HG03045 (cell line): ENCODE results near the gene KRR1.
"Not testable (repeated sequence)": the region's sequence is repeated elsewhere in the genome, so short reads cannot be mapped to it uniquely, and the experiment has no call there.

Source experiments
- ATAC-seq: cut with Tn5 transposase; IDR thresholded peaks from one replicate; pipeline ENCODE4 v1.9.1; 2021; ENCODE audit warnings: mild to moderate bottlenecking, moderate library complexity; ENCODE audit not compliant: unreplicated experiment

The KRR1 gene

DNA sequence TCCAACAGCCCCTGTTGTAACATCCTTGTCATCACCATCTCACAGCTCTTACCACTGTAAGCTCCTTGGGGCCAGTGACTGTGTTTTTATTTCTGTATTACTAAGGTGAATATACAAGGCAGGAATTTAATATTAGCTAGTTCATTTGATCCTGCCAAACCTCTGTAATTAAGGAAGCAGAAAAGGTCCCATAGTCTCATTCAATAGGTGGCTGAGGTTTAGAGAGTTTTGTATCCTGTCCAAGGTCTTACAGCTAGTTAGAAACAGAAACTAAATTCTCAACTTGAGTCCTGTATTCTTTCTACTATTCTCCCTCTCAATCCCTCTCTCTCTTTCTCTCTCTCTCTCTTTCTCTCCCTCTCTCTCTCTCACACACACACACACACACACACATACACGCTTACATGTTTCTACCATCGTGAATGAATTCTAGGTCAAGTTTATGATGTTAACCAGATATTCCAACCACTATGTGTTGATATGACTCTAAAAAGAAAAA, 31.4 kb downstream of the KRR1 start:
- ATAC-seq, result peak; percentile 30

DNA sequence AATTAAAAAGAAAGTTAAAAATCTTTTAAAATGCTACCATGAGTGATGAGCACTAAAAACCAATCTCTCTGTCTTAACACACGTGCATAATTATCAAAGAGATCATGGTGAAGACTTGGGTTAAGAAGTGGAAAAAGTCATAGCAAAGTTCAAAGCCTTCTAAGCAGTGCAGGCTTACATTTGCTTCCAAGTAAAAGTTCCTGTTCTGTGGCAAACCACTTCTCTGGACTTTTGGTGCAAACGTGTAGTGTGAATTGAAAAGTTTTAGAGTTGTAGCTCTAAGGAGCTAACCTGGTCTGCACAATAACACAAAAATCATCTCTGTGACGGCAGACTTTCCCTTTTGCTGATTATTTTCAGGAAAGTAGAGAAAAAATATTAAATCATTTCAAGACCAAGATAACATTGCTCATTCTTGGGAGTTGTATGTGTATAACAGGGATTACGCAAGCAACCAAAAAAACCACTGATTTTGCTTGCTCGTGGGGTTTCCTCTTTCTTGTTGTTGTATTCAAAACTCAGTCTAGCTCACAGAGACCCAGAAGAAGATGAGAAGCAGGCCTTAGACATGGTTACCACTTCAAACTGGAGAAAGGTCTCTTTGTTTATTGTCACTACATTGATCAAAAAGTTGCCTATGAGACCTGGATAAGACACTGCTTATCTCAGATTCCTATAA, 33.2 kb downstream of the KRR1 start:
- peak; percentile 31 for ATAC-seq

DNA sequence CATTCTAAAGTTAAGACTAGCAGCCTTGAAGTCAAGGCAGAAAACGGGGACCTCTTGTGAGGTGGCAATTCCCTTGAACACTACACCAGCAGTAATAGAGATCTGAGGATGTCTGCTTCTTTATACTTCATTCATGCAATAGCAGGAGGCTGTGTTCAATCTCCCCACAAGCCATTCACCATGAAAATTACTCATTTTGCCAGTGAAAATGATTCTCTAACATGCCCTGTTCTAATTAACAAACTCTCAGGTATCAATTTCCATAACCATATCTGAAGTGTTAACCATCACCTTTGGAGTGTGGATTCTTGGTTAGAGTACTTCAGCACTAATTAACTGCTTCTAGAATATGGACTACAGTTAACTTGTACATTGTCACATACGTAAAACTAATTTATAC, 34.3 kb downstream of the KRR1 start:
- ATAC-seq, result no peak

DNA sequence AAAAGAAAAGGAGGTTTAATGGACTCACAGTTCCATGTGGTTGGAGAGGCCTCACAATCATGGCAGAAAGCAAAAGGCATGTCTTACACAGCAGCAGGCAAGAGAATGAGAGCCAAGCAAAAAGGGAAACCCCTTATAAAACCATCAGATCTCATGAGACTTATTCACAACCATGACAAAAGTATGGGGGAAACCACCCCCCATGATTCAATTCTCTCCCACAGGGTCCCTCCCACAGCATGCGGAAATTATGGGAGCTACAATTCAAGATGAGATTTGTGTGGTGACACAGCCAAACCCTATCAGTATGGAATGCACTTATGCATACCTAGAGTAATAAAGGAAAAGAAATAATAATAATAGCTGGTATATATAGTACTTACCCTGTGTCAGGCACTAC, 35.3 kb downstream of the KRR1 start:
- no peak for ATAC-seq

DNA sequence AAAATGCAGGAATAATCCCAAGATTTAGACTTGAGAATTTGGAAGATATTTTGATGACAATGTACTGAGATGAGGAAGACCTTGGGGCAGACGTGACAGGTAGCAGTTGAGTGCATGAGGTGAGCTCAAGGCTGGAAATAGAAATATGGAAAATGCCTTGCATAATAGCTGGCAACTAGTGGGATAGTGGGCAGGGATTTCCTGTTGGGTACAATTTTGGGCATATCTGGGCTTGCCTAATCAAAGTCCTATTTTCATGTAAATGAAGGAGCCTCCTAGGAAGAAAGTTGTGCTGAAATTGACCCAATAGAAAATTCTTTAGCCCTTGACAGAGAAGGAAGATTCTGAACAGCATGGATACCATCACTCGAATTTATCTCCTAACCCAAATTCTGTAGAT, 37.3 kb downstream of the KRR1 start:
- no peak for ATAC-seq

DNA sequence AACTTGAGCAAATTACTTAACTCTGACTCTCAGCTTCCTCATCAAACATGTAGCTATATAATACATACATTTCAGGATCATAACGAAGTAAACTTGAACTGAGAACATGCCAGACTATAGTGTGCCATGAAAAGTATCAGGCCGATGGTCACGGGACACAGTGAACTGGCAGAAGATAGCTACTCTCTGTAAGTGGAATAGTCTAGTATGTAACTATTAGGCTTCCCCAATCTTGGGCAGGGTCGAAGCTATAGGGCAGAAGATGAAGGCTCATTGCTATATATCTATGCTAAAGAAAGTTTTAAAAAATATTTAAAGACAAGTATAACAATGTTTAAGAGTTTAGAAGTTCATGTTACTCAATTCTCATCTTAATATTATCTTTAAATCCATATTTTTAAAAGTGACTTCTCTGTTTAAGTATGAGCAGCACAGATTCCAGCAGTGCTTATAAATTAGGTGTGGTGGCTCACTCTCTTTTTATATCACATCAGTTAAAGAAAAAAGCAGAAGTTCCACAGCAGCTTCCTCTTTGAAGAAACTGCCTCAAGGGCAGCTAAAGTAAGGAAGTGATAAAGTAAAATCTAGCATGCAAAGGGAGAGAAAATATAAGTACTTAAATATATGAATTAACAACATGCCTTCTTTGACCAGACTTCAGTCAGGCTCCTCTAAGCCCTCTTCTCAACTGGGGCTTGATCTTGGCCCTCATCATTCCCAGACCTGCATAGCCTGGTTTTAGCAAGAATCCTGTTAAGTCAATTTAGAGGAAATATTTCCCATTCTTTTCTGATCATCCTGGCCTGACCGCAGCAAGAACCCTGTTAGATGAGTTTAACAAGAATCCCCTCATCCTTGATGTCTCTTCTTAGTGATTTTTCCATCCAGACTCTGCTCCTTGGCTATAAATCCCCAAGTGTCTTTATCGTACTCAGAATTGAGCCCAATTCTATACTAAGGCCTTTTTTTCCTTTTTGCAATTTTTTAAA, 39.2 kb downstream of the KRR1 start:
- ATAC-seq, result no peak

DNA sequence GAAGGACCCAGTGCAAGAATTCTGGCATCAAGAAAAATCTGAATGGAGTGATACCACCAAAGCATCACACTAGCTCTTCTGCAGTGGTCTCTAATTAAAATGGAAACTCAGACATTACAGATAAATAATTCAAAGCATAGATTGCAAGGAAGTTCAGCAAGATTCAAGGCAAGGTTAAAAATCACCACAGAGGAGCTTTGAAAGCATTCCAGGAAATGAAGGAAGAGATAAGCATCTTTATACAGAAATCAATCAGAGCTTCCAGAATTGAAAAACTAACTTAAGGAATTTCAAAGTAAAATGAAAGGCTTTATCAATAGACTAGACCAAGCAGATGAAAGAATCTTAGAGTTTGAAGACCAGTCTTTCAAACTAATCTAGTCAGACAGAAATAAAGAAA, 51.2 kb downstream of the KRR1 start:
- no peak for ATAC-seq

DNA sequence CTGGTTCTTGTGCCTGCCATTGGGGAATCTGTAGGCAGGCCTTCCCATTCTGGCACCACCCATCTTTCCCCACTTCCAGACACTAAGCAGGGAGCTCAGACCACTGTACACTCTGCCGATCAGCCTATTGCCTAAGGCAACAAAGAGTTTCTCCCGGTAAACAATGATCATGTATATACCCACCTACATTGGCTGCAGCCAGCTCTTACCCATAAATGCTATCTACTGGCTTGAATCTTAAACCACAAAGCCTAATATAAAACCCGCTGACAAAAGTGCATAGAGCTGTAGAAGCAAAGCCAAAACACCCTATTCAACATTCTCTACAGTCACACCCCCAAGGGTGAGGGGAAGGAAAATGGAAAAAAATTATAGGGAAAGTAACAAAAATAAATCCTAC, 51.7 kb downstream of the KRR1 start:
- no peak for ATAC-seq

DNA sequence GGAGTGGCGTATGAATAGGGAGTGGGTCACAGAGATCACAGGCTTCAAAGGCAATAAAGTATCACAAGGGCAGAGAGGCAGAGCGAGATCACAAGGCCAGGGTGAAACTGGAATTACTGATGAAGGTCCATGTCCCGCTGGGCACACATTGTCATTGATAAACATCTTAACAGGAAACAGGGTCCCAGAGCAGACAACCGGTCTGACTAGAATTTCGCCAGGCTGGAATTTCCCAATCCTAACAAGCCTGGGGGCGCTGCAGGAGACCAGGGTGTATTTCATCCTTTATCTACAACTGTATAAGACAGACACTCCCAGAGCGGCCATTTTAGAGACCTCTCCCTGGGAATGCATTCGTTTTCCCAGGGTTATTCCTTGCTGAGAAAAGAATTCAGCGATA, 53.5 kb downstream of the KRR1 start:
- ATAC-seq, result not testable (repeated sequence)

DNA sequence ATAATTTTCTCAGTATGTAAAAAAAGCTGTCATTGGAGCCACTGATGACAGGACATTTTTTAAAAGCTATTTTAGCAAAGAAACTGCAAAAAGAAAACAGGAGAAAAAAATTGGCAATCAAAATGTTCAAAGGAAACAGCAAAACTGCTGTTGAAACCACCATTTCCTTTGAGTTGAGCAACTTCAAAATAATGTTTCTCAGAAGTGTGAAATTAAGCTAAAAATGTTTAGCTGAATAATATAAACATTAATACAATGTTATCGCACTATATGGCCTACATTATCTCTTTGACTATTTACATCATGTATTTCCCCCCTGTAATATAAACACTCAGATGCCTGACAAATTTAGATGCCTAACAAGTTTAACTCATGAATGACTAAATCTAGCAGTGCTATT, 54.2 kb downstream of the KRR1 start:
- no peak for ATAC-seq

DNA sequence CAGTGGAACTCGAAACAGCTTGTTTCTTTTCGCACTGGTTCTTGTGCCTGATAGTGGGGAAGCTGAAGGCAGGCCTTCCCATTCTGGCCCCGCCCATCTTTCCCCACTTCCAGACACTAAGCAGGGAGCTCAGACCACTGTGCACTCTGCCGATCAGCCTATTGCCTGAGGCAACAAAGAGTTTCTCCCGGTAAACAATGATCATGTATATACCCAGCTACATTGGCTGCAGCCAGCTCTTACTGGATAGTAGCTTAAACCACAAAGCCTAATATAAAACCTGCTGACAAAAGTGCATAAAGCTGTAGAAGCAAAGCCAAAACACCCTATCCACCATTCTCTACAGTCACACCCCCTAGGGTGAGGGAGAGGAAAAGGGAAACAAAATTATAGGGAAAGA, 55.6 kb downstream of the KRR1 start:
- no peak for ATAC-seq

DNA sequence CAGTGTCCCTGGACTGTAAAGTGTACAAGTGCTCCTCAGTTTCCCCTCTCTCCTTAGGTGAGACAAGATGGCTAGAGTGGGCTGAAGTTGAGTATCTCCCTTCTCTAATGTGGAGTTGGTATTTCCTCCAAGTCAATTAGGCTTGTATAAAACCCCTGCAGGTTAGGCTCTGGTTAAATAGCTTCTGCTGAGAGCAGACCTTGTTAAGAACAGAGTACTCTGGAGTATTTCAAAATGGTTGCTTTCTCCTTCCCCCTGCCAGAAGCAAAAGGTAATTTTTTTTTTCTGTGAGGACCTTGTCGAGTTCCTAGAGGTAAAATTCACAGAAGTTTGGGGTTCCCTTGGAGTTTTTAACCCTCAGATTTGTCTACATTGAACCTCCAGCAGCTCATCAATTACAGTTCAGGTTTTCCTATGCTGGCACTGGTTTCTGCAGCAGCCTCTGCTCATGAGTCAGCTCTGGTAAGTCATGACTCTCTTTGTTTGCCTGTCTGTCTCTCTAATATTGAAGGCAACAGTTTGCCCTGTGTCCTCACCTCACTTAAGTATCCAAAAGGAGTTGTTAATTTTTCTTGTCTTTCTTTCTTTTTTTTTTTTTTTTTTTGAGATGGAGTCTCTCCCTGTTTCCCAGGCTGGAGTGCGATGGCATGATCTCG, 58.6 kb downstream of the KRR1 start:
- no peak for ATAC-seq

DNA sequence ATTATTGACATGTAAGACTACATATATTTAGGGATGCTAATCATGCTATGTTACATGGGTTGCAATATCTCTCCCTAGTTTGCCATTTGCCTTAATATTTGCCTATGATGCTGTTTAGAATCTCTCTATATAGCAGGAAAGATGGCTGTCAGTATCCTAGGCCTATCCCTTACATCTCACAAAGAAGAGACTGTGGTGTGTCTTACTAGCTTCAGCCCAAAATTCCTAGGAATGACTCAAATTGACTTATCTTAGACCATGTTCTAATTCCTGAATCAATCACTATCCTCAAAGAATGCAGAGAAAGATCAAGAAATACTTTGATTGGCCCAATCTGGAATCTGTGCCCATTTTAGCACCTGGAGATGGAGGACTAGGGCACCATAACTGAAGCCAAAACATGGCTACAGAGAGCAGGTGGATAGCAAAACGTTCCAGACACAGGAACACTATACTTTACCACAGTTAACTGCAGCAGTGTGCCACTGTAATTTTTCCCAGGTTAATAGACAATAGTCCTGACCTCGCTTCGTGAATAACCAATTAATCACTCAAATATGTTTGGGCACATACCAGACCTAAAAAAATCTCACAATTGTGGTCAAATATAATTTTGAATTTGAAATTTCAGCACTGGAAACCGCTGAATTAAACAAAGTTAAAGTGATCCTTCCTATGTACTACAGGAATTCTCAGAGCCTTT, 63.6 kb downstream of the KRR1 start:
- ATAC-seq, result no peak

DNA sequence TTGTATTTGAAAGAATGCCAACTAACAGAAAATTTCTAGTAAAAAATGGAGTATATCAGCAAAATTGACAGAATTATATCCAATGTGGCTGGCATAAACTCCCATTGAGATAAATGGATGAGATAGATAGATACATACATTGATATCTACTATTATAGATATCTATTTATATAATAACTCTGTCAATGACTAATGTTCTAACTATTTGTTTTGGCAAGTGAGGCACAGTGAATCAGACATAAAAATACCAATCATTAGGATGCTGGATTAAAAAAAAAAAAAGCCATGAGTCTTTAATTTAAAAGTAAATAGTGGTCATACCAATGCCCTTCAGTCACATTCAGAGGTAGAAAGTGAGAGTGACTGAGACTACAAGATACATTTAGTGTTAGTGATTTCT, 64.6 kb downstream of the KRR1 start:
- ATAC-seq, result no peak

DNA sequence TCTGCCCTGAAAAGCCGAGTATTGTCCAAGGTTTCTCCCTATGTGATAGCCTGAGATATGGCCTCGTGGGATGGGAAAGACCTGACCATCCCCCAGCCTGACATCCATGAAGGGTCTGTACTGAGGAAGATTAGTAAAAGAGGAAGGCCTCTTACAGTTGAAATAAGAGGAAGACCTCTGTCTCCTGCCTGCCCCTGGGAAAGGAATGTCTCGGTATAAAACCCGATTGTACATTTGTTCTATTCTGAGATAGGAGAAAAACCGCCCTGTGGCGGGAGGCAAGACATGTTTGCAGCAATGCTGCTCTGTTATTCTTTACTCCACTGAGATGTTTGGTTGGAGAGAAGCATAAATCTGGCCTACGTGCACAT, 66.3 kb downstream of the KRR1 start:
- not testable (repeated sequence) for ATAC-seq

DNA sequence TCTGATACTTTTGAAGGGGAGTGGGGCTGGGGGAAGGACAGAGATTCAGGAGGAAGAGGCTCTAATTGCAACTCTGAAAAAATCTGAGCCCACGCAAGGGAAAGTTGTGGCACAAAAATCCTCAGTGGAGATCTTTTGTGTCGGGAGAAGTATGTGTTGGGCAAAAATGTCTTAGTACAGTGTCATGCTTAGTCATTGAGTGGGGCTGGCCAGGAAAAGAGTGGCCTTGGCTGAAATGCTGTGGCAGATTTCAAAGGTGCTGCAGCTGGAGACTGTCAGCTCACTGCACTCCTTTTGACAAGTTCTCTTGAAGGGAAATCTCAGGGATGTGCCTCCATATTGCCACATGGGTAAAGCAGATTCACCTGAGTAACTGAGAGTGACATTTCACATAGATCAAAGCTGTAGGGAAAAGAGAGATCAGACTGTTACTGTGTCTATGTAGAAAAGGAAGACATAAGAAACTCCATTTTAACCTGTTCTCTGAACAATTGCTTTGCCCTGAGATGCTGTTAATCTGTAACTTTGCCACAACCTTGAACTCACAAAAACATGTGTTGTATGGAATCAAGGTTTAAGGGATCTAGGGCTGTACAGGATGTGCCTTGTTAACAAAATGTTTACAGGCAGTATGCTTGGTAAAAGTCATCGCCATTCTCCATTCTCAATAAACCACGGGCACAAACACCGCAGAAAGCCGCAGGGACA, 66.8 kb downstream of the KRR1 start:
- ATAC-seq, result no peak

DNA sequence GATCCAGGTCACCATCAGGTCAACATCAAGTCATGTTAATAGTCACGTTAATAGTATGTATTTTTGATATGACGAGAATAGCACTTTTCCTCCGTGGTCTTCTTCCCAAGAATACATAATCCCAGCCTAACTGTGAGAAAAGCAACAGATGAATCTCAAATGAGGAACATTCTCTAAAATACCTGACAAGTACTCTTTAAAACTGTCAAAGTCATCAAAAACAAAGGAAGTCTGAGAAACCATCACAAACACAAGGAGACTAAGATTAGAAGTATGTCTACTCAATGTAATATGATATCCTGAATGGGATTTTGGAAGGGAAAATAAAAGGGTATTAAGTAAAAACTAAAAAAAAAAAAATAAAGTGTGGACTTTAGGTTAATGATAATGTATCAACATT, 67.7 kb downstream of the KRR1 start:
- ATAC-seq, result no peak

DNA sequence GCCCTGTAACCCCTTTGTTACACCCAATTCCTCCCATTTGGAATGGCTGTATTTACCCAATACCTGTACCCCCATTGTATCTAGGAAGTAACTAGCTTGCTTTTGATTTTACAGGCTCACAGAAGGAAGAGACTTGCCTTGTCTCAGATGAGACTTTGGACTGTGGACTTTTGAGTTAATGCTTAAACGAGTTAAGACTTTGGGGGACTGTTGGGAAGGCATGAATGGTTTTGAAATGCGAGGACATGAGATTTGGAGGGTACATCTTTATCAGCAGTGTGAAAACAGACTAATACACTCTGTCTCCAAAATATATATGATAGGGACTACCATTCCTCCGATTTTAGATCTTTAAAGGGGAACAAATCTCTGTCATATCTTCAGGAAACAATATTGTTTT, 69.0 kb downstream of the KRR1 start:
- not testable (repeated sequence) for ATAC-seq

DNA sequence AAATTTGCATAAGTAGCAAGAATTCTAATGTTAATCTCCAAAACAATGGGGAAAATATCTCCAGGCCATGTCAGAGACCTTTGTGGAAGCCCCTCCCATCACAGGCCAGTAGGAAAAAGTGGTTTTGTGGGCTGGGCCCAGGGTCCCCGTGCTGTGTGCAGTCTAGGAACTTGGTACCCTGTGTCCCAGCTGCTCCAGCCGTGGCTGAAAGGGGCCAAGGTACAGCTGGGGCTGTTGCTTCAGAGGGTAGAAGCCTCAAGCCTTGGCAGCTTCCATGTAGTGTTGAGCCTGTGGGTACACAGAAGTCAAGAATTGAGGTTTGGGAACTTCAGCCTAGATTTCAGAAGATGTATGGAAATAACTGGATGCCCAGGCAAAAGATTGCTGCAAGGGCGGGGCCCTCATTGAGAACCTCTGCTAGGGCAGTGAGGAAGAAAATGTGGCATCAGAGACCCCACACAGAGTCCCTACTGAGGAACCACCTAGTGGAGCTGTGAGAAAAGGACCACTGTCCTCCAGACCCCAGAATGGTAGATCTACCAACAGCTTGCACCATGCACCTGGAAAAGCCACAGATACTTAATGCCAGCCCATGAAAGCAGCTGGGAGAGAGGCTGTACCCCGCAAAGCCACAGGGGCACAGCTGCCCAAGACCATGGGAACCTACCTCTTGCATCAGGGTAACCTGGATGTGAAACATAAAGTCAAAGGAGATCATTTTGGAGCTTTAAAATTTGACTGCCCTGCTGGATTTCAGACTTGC, 69.5 kb downstream of the KRR1 start:
- not testable (repeated sequence) for ATAC-seq
